GM19463 (cell line): ENCODE results near the gene FAM47E.
A peak's percentile ranks its signal among the peaks of the same experiment; 100 is the strongest.
"Not testable (repeated sequence)": the region's sequence is repeated elsewhere in the genome, so short reads cannot be mapped to it uniquely, and the experiment has no call there.

Experiments
- ATAC-seq: cut with Tn5 transposase; IDR thresholded peaks from one replicate; pipeline ENCODE4 v1.9.1; 2021; ENCODE audit warnings: mild to moderate bottlenecking, moderate library complexity; ENCODE audit not compliant: unreplicated experiment

The FAM47E gene

GRCh38 chr4:76266627-76267026 is 15.1 kb downstream of the FAM47E start:
- no peak for ATAC-seq

GRCh38 chr4:76267811-76268210 is 16.3 kb downstream of the FAM47E start:
- no peak for ATAC-seq

GRCh38 chr4:76270244-76271175 is 19.0 kb downstream of the FAM47E start:
- ATAC-seq = no peak

GRCh38 chr4:76271248-76271647 is 19.7 kb downstream of the FAM47E start:
- no peak for ATAC-seq

- no peak for ATAC-seq
These were observed 20.6 kb downstream of the FAM47E start for GRCh38 chr4:76272073-76272472.

GRCh38 chr4:76272582-76272981 is 21.1 kb downstream of the FAM47E start:
- ATAC-seq = no peak

- no peak for ATAC-seq
These were observed 21.5 kb downstream of the FAM47E start for GRCh38 chr4:76272999-76273398.

- no peak for ATAC-seq
These were observed 24.1 kb downstream of the FAM47E start for GRCh38 chr4:76275486-76276124.

- ATAC-seq = peak; percentile 48
These were observed 25.3 kb downstream of the FAM47E start for GRCh38 chr4:76276813-76277212.

- ATAC-seq = no peak
These were observed 26.1 kb downstream of the FAM47E start for GRCh38 chr4:76277667-76278066.

- ATAC-seq = no peak
These were observed 27.1 kb downstream of the FAM47E start for GRCh38 chr4:76278583-76278982.

GRCh38 chr4:76279462-76279861 is 27.9 kb downstream of the FAM47E start:
- ATAC-seq = no peak

- ATAC-seq = no peak
These were observed 29.2 kb downstream of the FAM47E start for GRCh38 chr4:76280488-76281441.

GRCh38 chr4:76281594-76281993 is 30.1 kb downstream of the FAM47E start:
- ATAC-seq = not testable (repeated sequence)

- ATAC-seq = no peak
These were observed 31.6 kb downstream of the FAM47E start for GRCh38 chr4:76282941-76283689.

GRCh38 chr4:76283900-76284299 is 32.4 kb downstream of the FAM47E start:
- ATAC-seq = no peak

GRCh38 chr4:76287811-76288210 is 36.3 kb downstream of the FAM47E start:
- ATAC-seq = not testable (repeated sequence)

- ATAC-seq = no peak
These were observed 41.2 kb downstream of the FAM47E start for GRCh38 chr4:76292730-76293129.

- no peak for ATAC-seq
These were observed 42.3 kb downstream of the FAM47E start for GRCh38 chr4:76293772-76294171.

- ATAC-seq = no peak
These were observed 44.8 kb downstream of the FAM47E start for GRCh38 chr4:76296286-76296820.
